ENCODE results near the gene PCDHGA7.
A peak's percentile ranks its signal among the peaks of the same experiment; 100 is the strongest.

- TF ChIP-seq, protein P1, sequence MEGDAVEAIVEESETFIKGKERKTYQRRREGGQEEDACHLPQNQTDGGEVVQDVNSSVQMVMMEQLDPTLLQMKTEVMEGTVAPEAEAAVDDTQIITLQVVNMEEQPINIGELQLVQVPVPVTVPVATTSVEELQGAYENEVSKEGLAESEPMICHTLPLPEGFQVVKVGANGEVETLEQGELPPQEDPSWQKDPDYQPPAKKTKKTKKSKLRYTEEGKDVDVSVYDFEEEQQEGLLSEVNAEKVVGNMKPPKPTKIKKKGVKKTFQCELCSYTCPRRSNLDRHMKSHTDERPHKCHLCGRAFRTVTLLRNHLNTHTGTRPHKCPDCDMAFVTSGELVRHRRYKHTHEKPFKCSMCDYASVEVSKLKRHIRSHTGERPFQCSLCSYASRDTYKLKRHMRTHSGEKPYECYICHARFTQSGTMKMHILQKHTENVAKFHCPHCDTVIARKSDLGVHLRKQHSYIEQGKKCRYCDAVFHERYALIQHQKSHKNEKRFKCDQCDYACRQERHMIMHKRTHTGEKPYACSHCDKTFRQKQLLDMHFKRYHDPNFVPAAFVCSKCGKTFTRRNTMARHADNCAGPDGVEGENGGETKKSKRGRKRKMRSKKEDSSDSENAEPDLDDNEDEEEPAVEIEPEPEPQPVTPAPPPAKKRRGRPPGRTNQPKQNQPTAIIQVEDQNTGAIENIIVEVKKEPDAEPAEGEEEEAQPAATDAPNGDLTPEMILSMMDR (optimal IDR thresholded peaks at IDR 0.05 in 1 of 3, IDR thresholded peaks at IDR 0.05 in 1 of 3, conservative IDR thresholded peaks at IDR 0.05 in 1 of 3; ENCODE audit: extremely low read depth in 1 of 3, insufficient read depth in 2 of 3, low read length in 3 of 3): peak; percentile 58 to 72 (median 67)
- no peak for TF ChIP-seq EZH2 (IDR thresholded peaks at IDR 0.05; ENCODE audit: low read length)
Observed at GRCh38 chr5:141412854-141413539, 30.5 kb downstream of the PCDHGA7 start, which contains the start of gene PCDHGA10.

Data from keratinocyte (primary cell).